CD4-positive, alpha-beta memory T cell (primary cell): ENCODE results near the gene PRKAG2. TPM values are rescaled to one million over a fixed set of nuclear protein-coding genes. Genes with fewer than 3 reads are reported as not detected.

Source experiments
- CTCF ChIA-PET: fragments of 350-600 bp; sonication (Branson Sonifier 250); formaldehyde crosslinking; loops from one replicate; lab custom pipeline; 2021; ENCODE audit warnings: inconsistent platforms; ENCODE audit not compliant: partially characterized antibody; lab: Charles Lee
- POLR2A ChIA-PET: fragments of 350-600 bp; sonication (Branson Sonifier 250); formaldehyde crosslinking; loops from one replicate; lab custom pipeline; 2021; ENCODE audit not compliant: partially characterized antibody; lab: Charles Lee
- DNase-seq, 5 donors: peaks; one replicate each; pipeline versions ENCODE4 v3.0.0 to v3.0.0-alpha.2; 2020 to 2022; ENCODE audit warnings: mixed read lengths in 1 of 5
- H3K27ac ChIP-seq: one replicate; pipeline ENCODE4 v1.7.0; 2013; ENCODE audit warnings: low read depth, low read length
- H3K27me3 ChIP-seq: 2 replicates; pipeline ENCODE4 v1.7.0; 2013; ENCODE audit warnings: mild to moderate bottlenecking, low read length, moderate library complexity; ENCODE audit not compliant: insufficient read depth
- H3K36me3 ChIP-seq: 2 replicates; pipeline ENCODE4 v1.7.0; 2013; ENCODE audit warnings: mild to moderate bottlenecking, low read length, moderate library complexity; ENCODE audit not compliant: insufficient read depth
- H3K4me1 ChIP-seq: 2 replicates; pipeline ENCODE4 v1.7.0; 2013; ENCODE audit warnings: mild to moderate bottlenecking, low read length, moderate library complexity; ENCODE audit not compliant: insufficient read depth
- H3K4me3 ChIP-seq, 2 donors: one replicate each; pipeline ENCODE4 v1.7.0; 2013; ENCODE audit warnings: low read length in 2 of 2, mild to moderate bottlenecking in 1 of 2
- H3K9me3 ChIP-seq, 2 donors: one replicate each; pipeline ENCODE4 v1.7.0; 2013; ENCODE audit warnings: low read length in 2 of 2, control low read depth in 1 of 2; ENCODE audit not compliant: control insufficient read depth in 1 of 2
- H3K27ac Mint-ChIP-seq, 7 donors: one replicate each; pipeline ENCODE4 v1.8.0; 2020 to 2021; ENCODE audit warnings: mixed read lengths in 7 of 7, mild to moderate bottlenecking in 6 of 7, inconsistent platforms in 3 of 7, moderate library complexity in 3 of 7
- H3K27me3 Mint-ChIP-seq, 2 donors: one replicate each; pipeline ENCODE4 v1.8.0; 2020 to 2021; ENCODE audit warnings: mixed read lengths in 2 of 2
- H3K36me3 Mint-ChIP-seq, 2 donors: one replicate each; pipeline ENCODE4 v1.8.0; 2020 to 2021; ENCODE audit warnings: mixed read lengths in 2 of 2, inconsistent platforms in 1 of 2, mild to moderate bottlenecking in 1 of 2
- H3K4me1 Mint-ChIP-seq, 4 donors: one replicate each; pipeline ENCODE4 v1.8.0; 2020 to 2021; ENCODE audit warnings: mixed read lengths in 4 of 4, mild to moderate bottlenecking in 1 of 4
- H3K4me3 Mint-ChIP-seq, 8 donors: one replicate each; pipeline ENCODE4 v1.8.0; 2020 to 2021; ENCODE audit warnings: mixed read lengths in 8 of 8, mild to moderate bottlenecking in 7 of 8, moderate library complexity in 6 of 8, inconsistent platforms in 3 of 8
- H3K9me3 Mint-ChIP-seq, 8 donors: one replicate each; pipeline ENCODE4 v1.8.0; 2020 to 2021; ENCODE audit warnings: mixed read lengths in 8 of 8, mild to moderate bottlenecking in 5 of 8, inconsistent platforms in 3 of 8, moderate library complexity in 1 of 8
- intact Hi-C: fragments of 100-400 bp; cut with micrococcal nuclease; formaldehyde crosslinking; loops from one replicate; pipeline ENCODE4 v1.15.1; 2023
- polyA plus RNA-seq, 2 donors: library from polyadenylated mRNA; unstranded; fragments of 300-500 nt; fragmentation: Illumina TruSeq; gene quantifications; one replicate each; pipeline ENCODE4 v1.2.3, GENCODE V29; 2021
- total RNA-seq, 2 experiments: library from RNA; stranded (reverse); gene quantifications; one replicate each; pipeline ENCODE4 v1.2.3, GENCODE V29; 2021

PRKAG2 gene
- total RNA-seq (10 to 100 TPM; 60.4 to 61.0 TPM), polyA plus RNA-seq (10 to 100 TPM; 27.4 to 34.4 TPM)

- intact Hi-C loops, result loop anchor here (1.0 to 5.0 kb wide), 12 partner anchors 40 to 800 kb away; partner anchors contain the start of genes ABCF2, GALNT11, NUB1 and XRCC2
- peaks cover 20% of the 10 kb centered on the region for H3K4me1 ChIP-seq
- Mint-ChIP-seq H3K9me3 (peaks cover 0 to 2% (median 0%) of the 10 kb centered on the region in 8 donors), H3K27me3 (no peaks in the 10 kb centered on the region), H3K27ac (peak within 1 kb of the TSS; percentile 86 to 97 (median 95)), H3K4me3 (peak within 1 kb of the TSS; percentile 95 to 100 (median 96)), H3K4me1 (peaks cover 6 to 33% (median 19%) of the 10 kb centered on the region in 4 donors), H3K36me3 (peaks cover 0 to 15% of the 10 kb centered on the region in 2 donors)
- H3K36me3 ChIP-seq, result no peaks in the 10 kb centered on the region
- CTCF ChIA-PET, result interaction anchor here (1.0 to 1.7 kb wide), 5 partner anchors 39 to 95 kb away, joined by 4 to 7 read pairs (median 5); no protein-coding TSS in a partner anchor
- peak within 1 kb of the TSS; percentile 72 for H3K27ac ChIP-seq
- no peaks in the 10 kb centered on the region for H3K27me3 ChIP-seq
- H3K4me3 ChIP-seq, result peak within 1 kb of the TSS; percentile 89 to 90
- POLR2A ChIA-PET, result interaction anchor here (0.5 to 3.8 kb wide), 15 partner anchors 9 to 358 kb away, joined by 3 to 29 read pairs (median 4); partner anchors contain the start of genes GALNT11 and RHEB
- peak; percentile 70 to 84 (median 77) for DNase-seq
- H3K9me3 ChIP-seq, result no peaks in the 10 kb centered on the region
Observed at GRCh38 chr7:151876899-151877777, at the start of gene PRKAG2. Gene PRKAG2, minus strand, starts transcription at chr7:151877115. Its CDS starts 495 bp downstream, at chr7:151876620.

- H3K9me3 ChIP-seq, result no peaks in the 10 kb centered on the region
- no peak for DNase-seq
- H3K27ac ChIP-seq, result no peak overlapping the region
- no peak overlapping the region for H3K4me3 ChIP-seq
- Mint-ChIP-seq H3K4me1 (peaks cover 0 to 4% (median 0%) of the 10 kb centered on the region in 4 donors), H3K27ac (no peak overlapping the region), H3K9me3 (no peaks in the 10 kb centered on the region), H3K27me3 (peaks cover 6 to 14% of the 10 kb centered on the region in 2 donors), H3K4me3 (no peak overlapping the region), H3K36me3 (no peaks in the 10 kb centered on the region)
- ChIA-PET CTCF (interaction anchor here (1.8 kb wide), 1 partner anchor 144 kb away, joined by 7 read pairs; no protein-coding TSS in a partner anchor), POLR2A (no interaction called here)
- H3K27me3 ChIP-seq, result peaks cover 4% of the 10 kb centered on the region
- no peaks in the 10 kb centered on the region for H3K4me1 ChIP-seq
- H3K36me3 ChIP-seq, result no peaks in the 10 kb centered on the region
- intact Hi-C loops, result no loop called here
Observed at GRCh38 chr7:151926336-151926712, 49.4 kb upstream of the PRKAG2 start.

GRCh38 chr7:151925446-151926335 is 48.8 kb upstream of the PRKAG2 start:
- H3K4me1 ChIP-seq, result no peaks in the 10 kb centered on the region
- DNase-seq, result no peak
- no peak overlapping the region for H3K27ac ChIP-seq
- H3K9me3 Mint-ChIP-seq, result no peaks in the 10 kb centered on the region
- H3K4me3 Mint-ChIP-seq, result peak overlapping the region in 1 of 8 donors; percentile 6
- H3K36me3 Mint-ChIP-seq, result no peaks in the 10 kb centered on the region
- ChIA-PET POLR2A (no interaction called here), CTCF (interaction anchor here (1.8 kb wide), 1 partner anchor 143 kb away, joined by 7 read pairs; no protein-coding TSS in a partner anchor)
- H3K4me3 ChIP-seq, result no peak overlapping the region
- peaks cover 0 to 4% (median 0%) of the 10 kb centered on the region in 4 donors for H3K4me1 Mint-ChIP-seq
- peaks cover 4% of the 10 kb centered on the region for H3K27me3 ChIP-seq
- H3K27me3 Mint-ChIP-seq, result peaks cover 8 to 17% of the 10 kb centered on the region in 2 donors
- no peaks in the 10 kb centered on the region for H3K9me3 ChIP-seq
- intact Hi-C loops, result no loop called here
- peak overlapping the region in 1 of 7 donors; percentile 24 for H3K27ac Mint-ChIP-seq
- H3K36me3 ChIP-seq, result no peaks in the 10 kb centered on the region

- no peak overlapping the region for H3K4me3 Mint-ChIP-seq
- peaks cover 8 to 24% of the 10 kb centered on the region in 2 donors for H3K27me3 Mint-ChIP-seq
- H3K36me3 ChIP-seq, result no peaks in the 10 kb centered on the region
- H3K4me1 Mint-ChIP-seq, result peaks cover 0 to 4% (median 0%) of the 10 kb centered on the region in 4 donors
- H3K9me3 Mint-ChIP-seq, result no peaks in the 10 kb centered on the region
- no peak for DNase-seq
- H3K27me3 ChIP-seq, result peaks cover 4% of the 10 kb centered on the region
- no peak overlapping the region for H3K27ac Mint-ChIP-seq
- H3K4me1 ChIP-seq, result no peaks in the 10 kb centered on the region
- ChIA-PET CTCF (interaction anchor here (1.2 to 1.4 kb wide), 2 partner anchors 8 to 14 kb away, joined by 3 read pairs; no protein-coding TSS in a partner anchor), POLR2A (no interaction called here)
- intact Hi-C loops, result no loop called here
- H3K9me3 ChIP-seq, result no peaks in the 10 kb centered on the region
- H3K4me3 ChIP-seq, result no peak overlapping the region
- no peaks in the 10 kb centered on the region for H3K36me3 Mint-ChIP-seq
- H3K27ac ChIP-seq, result no peak overlapping the region
Observed at GRCh38 chr7:151924508-151924907, 47.6 kb upstream of the PRKAG2 start.

GRCh38 chr7:151924001-151924400 is 47.1 kb upstream of the PRKAG2 start:
- Histone ChIP-seq H3K4me1 (no peaks in the 10 kb centered on the region), H3K27me3 (peaks cover 4% of the 10 kb centered on the region), H3K4me3 (no peak overlapping the region), H3K36me3 (no peaks in the 10 kb centered on the region), H3K27ac (no peak overlapping the region), H3K9me3 (no peaks in the 10 kb centered on the region)
- POLR2A ChIA-PET, result no interaction called here
- CTCF ChIA-PET, result interaction anchor here (1.2 to 1.4 kb wide), 2 partner anchors 9 to 15 kb away, joined by 3 read pairs; no protein-coding TSS in a partner anchor
- no peak overlapping the region for H3K27ac Mint-ChIP-seq
- no peaks in the 10 kb centered on the region for H3K9me3 Mint-ChIP-seq
- H3K27me3 Mint-ChIP-seq, result peaks cover 10 to 24% of the 10 kb centered on the region in 2 donors
- no peak overlapping the region for H3K4me3 Mint-ChIP-seq
- intact Hi-C loops, result no loop called here
- H3K4me1 Mint-ChIP-seq, result peaks cover 0 to 4% (median 0%) of the 10 kb centered on the region in 4 donors
- DNase-seq, result no peak
- H3K36me3 Mint-ChIP-seq, result no peaks in the 10 kb centered on the region

- Histone ChIP-seq H3K27ac (no peak overlapping the region), H3K4me3 (no peak overlapping the region), H3K9me3 (no peaks in the 10 kb centered on the region), H3K4me1 (no peaks in the 10 kb centered on the region), H3K27me3 (peaks cover 4% of the 10 kb centered on the region), H3K36me3 (no peaks in the 10 kb centered on the region)
- H3K4me3 Mint-ChIP-seq, result no peak overlapping the region
- intact Hi-C loops, result no loop called here
- ChIA-PET CTCF (interaction anchor here (0.7 to 1.4 kb wide), 3 partner anchors 9 to 234 kb away, joined by 3 read pairs; no protein-coding TSS in a partner anchor), POLR2A (no interaction called here)
- no peak overlapping the region for H3K27ac Mint-ChIP-seq
- H3K4me1 Mint-ChIP-seq, result peaks cover 0 to 4% (median 0%) of the 10 kb centered on the region in 4 donors
- H3K27me3 Mint-ChIP-seq, result peaks cover 11 to 26% of the 10 kb centered on the region in 2 donors
- H3K36me3 Mint-ChIP-seq, result no peaks in the 10 kb centered on the region
- no peak for DNase-seq
- no peaks in the 10 kb centered on the region for H3K9me3 Mint-ChIP-seq
Observed at GRCh38 chr7:151923097-151923876, 46.4 kb upstream of the PRKAG2 start.
